Adrenal gland (tissue), 12 donors: Measurements from ENCODE around the gene ANKRD34A. TPM values are rescaled to one million over a fixed set of nuclear protein-coding genes. Genes with fewer than 3 reads are reported as not detected.

Experiments used
- DNase-seq, 7 donors: peaks; one replicate each; pipeline ENCODE4 v3.0.0-alpha.2; 2019 to 2020
- H3K27ac ChIP-seq, 5 donors: fragments of 200-600 bp; sonication (generic) in 4 of 5; 1 replicate in 3 of 5; 2 replicates in 2 of 5; pipeline versions ENCODE4 v1.5.1 to v1.8.0; 2016 to 2020; ENCODE audit warnings: mild to moderate bottlenecking in 1 of 5
- H3K27me3 ChIP-seq: fragments of 200-600 bp; 2 replicates; pipeline ENCODE4 v1.8.0; 2021
- H3K36me3 ChIP-seq, 2 donors: fragments of 200-600 bp; replicated peaks in 1 of 2; 1 replicate in 1 of 2; 2 replicates in 1 of 2; pipeline versions ENCODE4 v1.5.1 to v1.8.0; 2018 to 2022
- H3K4me1 ChIP-seq, 2 donors: fragments of 200-600 bp; replicated peaks in 1 of 2; 1 replicate in 1 of 2; 2 replicates in 1 of 2; pipeline versions ENCODE4 v1.5.1 to v1.8.0; 2018 to 2021
- H3K4me3 ChIP-seq, 4 donors: fragments of 200-600 bp; sonication (generic) in 3 of 4; one replicate each; pipeline ENCODE4 v1.5.1; 2016 to 2018
- H3K9me3 ChIP-seq, 3 donors: fragments of 200-600 bp; sonication (generic) in 1 of 3; replicated peaks in 1 of 3; 1 replicate in 2 of 3; 2 replicates in 1 of 3; pipeline versions ENCODE4 v1.5.1 to v1.8.0; 2016 to 2021
- POLR2A ChIP-seq, 2 donors: fragments of 450-650 bp; IDR thresholded peaks; one replicate each; pipeline ENCODE4 v1.6.1; 2017; ENCODE audit warnings: antibody characterized with exemption in 2 of 2, mild to moderate bottlenecking in 2 of 2, moderate library complexity in 1 of 2
- WGBS, 4 donors: extraction: QIAGEN DNeasy Blood & Tissue Kit in 2 of 4; methylation state at CpG; one replicate each; pipeline versions ENCODE4 v1.1.5 to v1.1.7; 2013 to 2017; 5-methylcytosine and 5-hydroxymethylcytosine counted together
- intact Hi-C, 2 donors: fragments of 100-400 bp; cut with DNase I; formaldehyde crosslinking; loops; one replicate each; pipeline versions ENCODE4 v1.14.1 to v1.15.0; 2022 to 2023
- polyA plus RNA-seq, 3 donors: library from polyadenylated mRNA; stranded (reverse); fragments of 200-250 nt in 2 of 3; fragments of 350-450 nt in 1 of 3; fragmentation: Illumina TruSeq in 1 of 3; extraction: RNeasy Lipid Tissue Mini Kit (QIAGEN cat#74804) in 1 of 3; gene quantifications; one replicate each; pipeline ENCODE4 v1.2.3, GENCODE V29; 2013 to 2014
- total RNA-seq, 9 donors: library from RNA; depleted of rRNA in 4 of 9; stranded (reverse); fragments of >200 nt in 4 of 9; fragments of 120-200 nt in 1 of 9; fragmentation: NEBNext Ultra II Directional in 1 of 9; extraction: Animal tissue kit (Norgen Biotek cat#: 25700) in 1 of 9; gene quantifications; one replicate each; pipeline versions ENCODE4 v1.1.0 to v1.2.4, GENCODE V29; 2013 to 2023
- TF ChIP-seq, protein P1 (sequence below), 6 experiments: fragments of 450-650 bp in 4 of 6; fragments of 200-600 bp in 2 of 6; sonication (generic) in 1 of 6; IDR thresholded peaks; 1 replicate in 5 of 6; 2 replicates in 1 of 6; pipeline versions ENCODE4 v1.5.1 to v1.8.0; 2016 to 2021; ENCODE audit warnings: antibody characterized with exemption in 6 of 6, mild to moderate bottlenecking in 2 of 6, moderate library complexity in 1 of 6
- donor health status: healthy with polysubstance abuse.
- donor health status: Bipolar disorder and iron deficiency.
- donor health status: DM: yes; HTN: yes; CAD: no.
- donor health status: DM: no; HTN: no; CAD: no.
- donor health status: DM: no; HTN: no; CAD: no.
- donor health status: DM: yes; HTN: yes; CAD: no.

Gene ANKRD34A
- total and polyA plus RNA-seq, 12 donors: 0.24 to 2.5 (median 0.96) TPM

- WGBS, 4 donors: 89 to 92% (median 90%) methylated on average over 6 of the region's 6 CpGs
- no peak overlapping the region for H3K4me3 ChIP-seq
- intact Hi-C loops: no loop called here
- no peaks in the 10 kb centered on the region for H3K27me3 ChIP-seq
- TF ChIP-seq, protein P1, sequence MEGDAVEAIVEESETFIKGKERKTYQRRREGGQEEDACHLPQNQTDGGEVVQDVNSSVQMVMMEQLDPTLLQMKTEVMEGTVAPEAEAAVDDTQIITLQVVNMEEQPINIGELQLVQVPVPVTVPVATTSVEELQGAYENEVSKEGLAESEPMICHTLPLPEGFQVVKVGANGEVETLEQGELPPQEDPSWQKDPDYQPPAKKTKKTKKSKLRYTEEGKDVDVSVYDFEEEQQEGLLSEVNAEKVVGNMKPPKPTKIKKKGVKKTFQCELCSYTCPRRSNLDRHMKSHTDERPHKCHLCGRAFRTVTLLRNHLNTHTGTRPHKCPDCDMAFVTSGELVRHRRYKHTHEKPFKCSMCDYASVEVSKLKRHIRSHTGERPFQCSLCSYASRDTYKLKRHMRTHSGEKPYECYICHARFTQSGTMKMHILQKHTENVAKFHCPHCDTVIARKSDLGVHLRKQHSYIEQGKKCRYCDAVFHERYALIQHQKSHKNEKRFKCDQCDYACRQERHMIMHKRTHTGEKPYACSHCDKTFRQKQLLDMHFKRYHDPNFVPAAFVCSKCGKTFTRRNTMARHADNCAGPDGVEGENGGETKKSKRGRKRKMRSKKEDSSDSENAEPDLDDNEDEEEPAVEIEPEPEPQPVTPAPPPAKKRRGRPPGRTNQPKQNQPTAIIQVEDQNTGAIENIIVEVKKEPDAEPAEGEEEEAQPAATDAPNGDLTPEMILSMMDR (IDR thresholded peaks at IDR 0.05): no peak
- no peak for TF ChIP-seq POLR2A (IDR thresholded peaks at IDR 0.05)
- no peak overlapping the region for H3K27ac ChIP-seq
- no peak for DNase-seq
- H3K4me1 ChIP-seq: no peaks in the 10 kb centered on the region
- no peaks in the 10 kb centered on the region for H3K9me3 ChIP-seq
- H3K36me3 ChIP-seq: peaks cover 0 to 37% of the 10 kb centered on the region in 2 donors
Measured at GRCh38 chr1:145942871-145943270, 21.5 kb downstream of the ANKRD34A start.

DNA sequence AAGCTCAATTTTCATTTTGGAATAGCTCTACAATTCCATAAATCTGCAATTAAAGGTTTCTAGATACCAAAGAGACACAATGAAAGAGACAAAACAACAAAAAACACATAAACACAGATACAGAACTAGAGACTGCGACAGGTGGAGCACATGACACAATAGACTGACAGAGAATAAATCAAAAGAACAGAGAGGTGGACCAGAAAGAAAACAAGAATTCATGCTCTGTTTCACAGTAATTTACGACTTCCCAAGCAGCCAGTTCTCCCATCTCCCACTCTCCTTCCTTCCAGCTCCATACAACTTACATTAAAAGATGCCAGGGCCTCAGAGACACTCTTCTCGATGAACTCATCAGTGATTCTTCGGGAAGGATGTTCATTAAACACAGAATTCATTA is 22.0 kb downstream of the ANKRD34A start:
- DNase-seq: no peak
- Histone ChIP-seq H3K4me1 (no peaks in the 10 kb centered on the region), H3K27me3 (no peaks in the 10 kb centered on the region), H3K9me3 (no peaks in the 10 kb centered on the region), H3K36me3 (peaks cover 0 to 40% of the 10 kb centered on the region in 2 donors), H3K27ac (no peak overlapping the region), H3K4me3 (no peak overlapping the region)
- TF ChIP-seq POLR2A (IDR thresholded peaks at IDR 0.05): no peak
- TF ChIP-seq, protein P1 (IDR thresholded peaks at IDR 0.05): no peak
- intact Hi-C loops: no loop called here
- WGBS, 4 donors: 85 to 95% (median 89%) methylated on average over 4 of the region's 4 CpGs

GRCh38 chr1:145937436-145937835 is 26.9 kb downstream of the ANKRD34A start:
- Histone ChIP-seq H3K27ac (no peak overlapping the region), H3K4me1 (peaks cover 0 to 8% of the 10 kb centered on the region in 2 donors), H3K4me3 (no peak overlapping the region), H3K9me3 (no peaks in the 10 kb centered on the region), H3K36me3 (peaks cover 0 to 54% of the 10 kb centered on the region in 2 donors), H3K27me3 (no peaks in the 10 kb centered on the region)
- TF ChIP-seq POLR2A (IDR thresholded peaks at IDR 0.05): no peak
- TF ChIP-seq, protein P1 (IDR thresholded peaks at IDR 0.05): no peak
- intact Hi-C loops: no loop called here
- 74 to 87% (median 75%) methylated on average over 1 of the region's 1 CpG for WGBS, 4 donors
- no peak for DNase-seq

DNA sequence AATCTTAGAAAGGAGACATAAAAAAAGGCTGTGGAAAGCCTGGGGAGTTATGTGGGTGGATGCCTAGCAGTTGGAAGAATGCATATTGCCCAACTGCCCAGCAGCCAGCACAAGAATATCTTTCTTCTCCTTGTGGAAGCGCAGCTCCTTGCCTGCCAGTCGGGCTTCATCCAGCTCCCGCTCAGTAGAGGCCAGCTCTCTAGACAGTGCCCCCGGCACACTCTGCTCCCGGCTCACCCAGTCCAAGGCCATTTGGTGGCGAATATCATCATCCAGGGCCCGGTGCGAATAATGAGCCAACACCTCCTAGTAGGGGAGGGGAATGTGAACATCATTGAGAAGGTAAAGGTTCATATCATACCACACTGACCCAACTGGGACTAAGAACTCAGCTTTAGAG is 28.1 kb downstream of the ANKRD34A start:
- peak in 3 of 7 donors; percentile 41 to 44 (median 43) for DNase-seq
- TF ChIP-seq, protein P1 (IDR thresholded peaks at IDR 0.05): no peak
- TF ChIP-seq POLR2A (IDR thresholded peaks at IDR 0.05): no peak
- Histone ChIP-seq H3K9me3 (no peaks in the 10 kb centered on the region), H3K4me3 (no peak overlapping the region), H3K27ac (no peak overlapping the region), H3K27me3 (no peaks in the 10 kb centered on the region), H3K36me3 (peaks cover 0 to 48% of the 10 kb centered on the region in 2 donors), H3K4me1 (peaks cover 0 to 8% of the 10 kb centered on the region in 2 donors)
- intact Hi-C loops: no loop called here
- WGBS, 4 donors: 48 to 68% (median 54%) methylated on average over 8 of the region's 8 CpGs
